Thoracic aorta (tissue), 2 donors: ENCODE results near the gene LMX1B. TPM values are rescaled to one million over a fixed set of nuclear protein-coding genes. Genes with fewer than 3 reads are reported as not detected.

ENCODE experiments used
- ATAC-seq: fragments of 150-250 bp; one replicate; pipeline ENCODE4 v1.8.0; 2017; ENCODE audit warnings: low read depth; ENCODE audit not compliant: insufficient number of reproducible peaks, low FRiP score
- DNase-seq: peaks from one replicate; pipeline ENCODE4 v3.0.0-alpha.2; 2020; ENCODE audit warnings: low spot score
- H3K27ac ChIP-seq, 2 donors: fragments of 200-600 bp; sonication (generic); 1 replicate in 1 of 2; 2 replicates in 1 of 2; pipeline ENCODE4 v1.5.1; 2016; ENCODE audit warnings: mild to moderate bottlenecking in 2 of 2, moderate library complexity in 2 of 2
- H3K27me3 ChIP-seq: fragments of 200-600 bp; sonication (generic); replicated peaks from 2 replicates; pipeline ENCODE4 v1.6.0; 2016; ENCODE audit warnings: mild to moderate bottlenecking; ENCODE audit not compliant: insufficient read depth
- H3K36me3 ChIP-seq: fragments of 200-600 bp; sonication (generic); one replicate; pipeline ENCODE4 v1.5.1; 2016
- H3K4me1 ChIP-seq, 2 donors: fragments of 200-600 bp; sonication (generic); 1 replicate in 1 of 2; 2 replicates in 1 of 2; pipeline versions ENCODE4 v1.5.1 to v1.6.0; 2016; ENCODE audit warnings: low read depth in 2 of 2, mild to moderate bottlenecking in 1 of 2; ENCODE audit not compliant: control insufficient read depth in 1 of 2
- H3K4me3 ChIP-seq: fragments of 200-600 bp; sonication (generic); 2 replicates; pipeline ENCODE4 v1.5.1; 2016; ENCODE audit warnings: mild to moderate bottlenecking
- H3K9me3 ChIP-seq: fragments of 200-600 bp; sonication (generic); 2 replicates; pipeline ENCODE4 v1.5.1; 2016
- total RNA-seq, 2 donors: library from RNA; depleted of rRNA; stranded (reverse); fragments of >200 nt; gene quantifications; one replicate each; pipeline versions ENCODE4 v1.1.0 to v1.2.3, GENCODE V29; 2016
- TF ChIP-seq, protein P1 (sequence below): fragments of 200-600 bp; sonication (generic); IDR thresholded peaks from one replicate; pipeline ENCODE4 v1.5.1; 2019; ENCODE audit warnings: antibody characterized with exemption

The LMX1B gene
- total RNA-seq, 2 donors from 2014 or later, result not detected

DNA sequence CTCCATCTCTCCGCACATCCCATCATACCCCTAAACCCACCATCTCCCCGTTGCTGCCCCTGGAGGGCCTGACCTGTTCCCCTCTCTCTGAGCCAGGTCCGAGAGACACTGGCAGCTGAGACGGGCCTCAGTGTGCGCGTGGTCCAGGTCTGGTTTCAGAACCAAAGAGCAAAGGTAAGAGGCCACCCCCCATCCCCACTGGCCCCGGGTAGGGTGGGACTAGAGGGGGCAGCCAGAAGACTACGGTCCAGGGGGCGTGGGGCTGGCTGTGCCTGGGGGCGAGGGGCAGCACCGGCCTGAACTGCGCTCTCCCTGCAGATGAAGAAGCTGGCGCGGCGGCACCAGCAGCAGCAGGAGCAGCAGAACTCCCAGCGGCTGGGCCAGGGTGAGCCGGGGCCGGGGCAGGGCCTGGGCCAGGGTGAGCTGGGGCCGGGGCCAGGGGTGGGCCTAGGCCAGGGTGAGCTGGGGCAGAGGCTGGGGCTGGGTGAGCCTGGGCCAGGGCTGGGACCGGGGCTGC lies 79.8 kb downstream of the LMX1B start:
- Histone ChIP-seq H3K27me3 (no peaks in the 10 kb centered on the region), H3K4me1 (no peaks in the 10 kb centered on the region), H3K36me3 (no peaks in the 10 kb centered on the region), H3K9me3 (no peaks in the 10 kb centered on the region), H3K27ac (no peak overlapping the region), H3K4me3 (no peak overlapping the region)
- no peak for ATAC-seq
- DNase-seq, result no peak
- TF ChIP-seq, protein P1, sequence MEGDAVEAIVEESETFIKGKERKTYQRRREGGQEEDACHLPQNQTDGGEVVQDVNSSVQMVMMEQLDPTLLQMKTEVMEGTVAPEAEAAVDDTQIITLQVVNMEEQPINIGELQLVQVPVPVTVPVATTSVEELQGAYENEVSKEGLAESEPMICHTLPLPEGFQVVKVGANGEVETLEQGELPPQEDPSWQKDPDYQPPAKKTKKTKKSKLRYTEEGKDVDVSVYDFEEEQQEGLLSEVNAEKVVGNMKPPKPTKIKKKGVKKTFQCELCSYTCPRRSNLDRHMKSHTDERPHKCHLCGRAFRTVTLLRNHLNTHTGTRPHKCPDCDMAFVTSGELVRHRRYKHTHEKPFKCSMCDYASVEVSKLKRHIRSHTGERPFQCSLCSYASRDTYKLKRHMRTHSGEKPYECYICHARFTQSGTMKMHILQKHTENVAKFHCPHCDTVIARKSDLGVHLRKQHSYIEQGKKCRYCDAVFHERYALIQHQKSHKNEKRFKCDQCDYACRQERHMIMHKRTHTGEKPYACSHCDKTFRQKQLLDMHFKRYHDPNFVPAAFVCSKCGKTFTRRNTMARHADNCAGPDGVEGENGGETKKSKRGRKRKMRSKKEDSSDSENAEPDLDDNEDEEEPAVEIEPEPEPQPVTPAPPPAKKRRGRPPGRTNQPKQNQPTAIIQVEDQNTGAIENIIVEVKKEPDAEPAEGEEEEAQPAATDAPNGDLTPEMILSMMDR, result no peak

DNA sequence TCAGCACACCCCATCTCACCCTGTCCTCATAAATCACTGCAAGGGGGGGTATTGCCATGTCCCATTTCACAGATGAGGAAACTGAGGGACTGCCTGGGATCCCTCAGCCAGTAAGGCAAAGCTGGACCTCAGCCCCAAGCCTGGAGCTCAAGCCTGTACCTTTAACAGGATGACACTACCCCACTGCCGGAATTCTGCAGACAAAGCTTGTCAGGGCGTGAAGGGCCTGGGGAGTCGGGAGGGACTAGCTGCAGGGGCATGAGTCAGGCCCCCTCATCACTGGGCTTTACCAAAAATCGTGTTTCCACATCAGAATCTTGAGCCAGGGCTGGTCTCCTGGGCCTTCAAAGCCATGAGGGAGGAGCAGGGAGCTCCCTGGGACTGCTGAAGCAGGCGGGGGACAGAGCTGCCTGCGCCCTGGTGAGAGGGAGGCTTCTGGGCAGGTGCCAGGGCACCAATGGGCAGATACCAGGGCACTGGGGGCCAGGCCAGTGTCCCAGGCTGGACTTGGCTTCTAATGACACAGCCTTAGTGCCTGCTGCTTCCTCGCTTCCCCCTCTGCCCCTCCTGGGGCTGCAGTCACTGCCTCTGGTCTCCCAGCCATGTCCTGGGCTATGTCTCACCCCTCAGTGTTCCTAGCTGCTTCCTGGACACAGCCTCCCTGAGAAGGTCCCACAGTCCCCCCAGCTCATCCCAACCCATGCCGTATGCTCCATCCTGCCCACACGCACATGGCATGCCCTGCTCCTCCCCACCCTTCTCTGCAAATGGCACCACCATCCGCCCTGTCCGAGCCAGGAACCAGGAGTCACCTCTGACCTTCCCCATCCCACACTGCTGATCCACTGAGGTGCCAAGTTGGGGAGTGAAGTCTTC lies 80.7 kb downstream of the LMX1B start:
- H3K4me3 ChIP-seq, result no peak overlapping the region
- ATAC-seq (no peak), DNase-seq (no peak)
- TF ChIP-seq, protein P1, result no peak
- no peaks in the 10 kb centered on the region for H3K4me1 ChIP-seq
- no peaks in the 10 kb centered on the region for H3K9me3 ChIP-seq
- H3K27ac ChIP-seq, result no peak overlapping the region
- H3K27me3 ChIP-seq, result no peaks in the 10 kb centered on the region
- no peaks in the 10 kb centered on the region for H3K36me3 ChIP-seq

DNA sequence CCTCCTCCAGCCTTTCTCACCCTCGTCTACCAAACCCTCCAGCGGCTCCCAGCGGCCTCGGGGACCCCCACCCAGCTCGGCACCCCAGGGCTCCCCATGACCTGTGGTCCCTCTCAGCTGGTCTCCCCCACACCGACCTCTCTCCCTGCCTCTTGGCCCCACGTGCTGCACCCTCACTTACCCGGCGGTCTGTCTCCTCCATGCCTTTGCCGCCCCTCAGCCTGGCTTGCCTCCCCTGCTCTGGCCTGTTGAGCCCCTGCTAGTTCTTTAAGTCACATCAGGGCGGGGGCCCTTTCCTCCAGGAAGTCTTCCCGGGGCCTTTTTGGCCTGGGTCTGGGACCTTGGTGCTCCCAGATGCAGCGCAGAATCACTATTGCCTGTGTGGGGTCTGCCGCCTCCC lies 81.5 kb downstream of the LMX1B start:
- H3K4me3 ChIP-seq, result no peak overlapping the region
- H3K27ac ChIP-seq, result no peak overlapping the region
- DNase-seq (no peak), ATAC-seq (no peak)
- H3K36me3 ChIP-seq, result no peaks in the 10 kb centered on the region
- H3K4me1 ChIP-seq, result no peaks in the 10 kb centered on the region
- TF ChIP-seq, protein P1, result no peak
- no peaks in the 10 kb centered on the region for H3K27me3 ChIP-seq
- H3K9me3 ChIP-seq, result no peaks in the 10 kb centered on the region

GRCh38 chr9:126695701-126696400 lies 82.1 kb downstream of the LMX1B start:
- no peaks in the 10 kb centered on the region for H3K36me3 ChIP-seq
- ATAC-seq (no peak), DNase-seq (no peak)
- no peaks in the 10 kb centered on the region for H3K27me3 ChIP-seq
- no peaks in the 10 kb centered on the region for H3K9me3 ChIP-seq
- TF ChIP-seq, protein P1, result no peak
- H3K27ac ChIP-seq, result no peak overlapping the region
- no peaks in the 10 kb centered on the region for H3K4me1 ChIP-seq
- H3K4me3 ChIP-seq, result no peak overlapping the region
